Globus pallidus (tissue), 1 donor: ENCODE data around the gene ANKRD49.

Experiments
- DNase-seq: peaks from one replicate; pipeline ENCODE4 v3.0.0-alpha.2; 2015; ENCODE audit warnings: low spot score

ANKRD49 gene

GRCh38 chr11:94543695-94544645 is 50.2 kb downstream of the ANKRD49 start, which contains the start of gene FUT4:
TSS of gene FUT4 (plus strand) at chr11:94543921. CDS start at chr11:94544134, 213 bp downstream.
- DNase-seq, result peak; percentile 75

DNA sequence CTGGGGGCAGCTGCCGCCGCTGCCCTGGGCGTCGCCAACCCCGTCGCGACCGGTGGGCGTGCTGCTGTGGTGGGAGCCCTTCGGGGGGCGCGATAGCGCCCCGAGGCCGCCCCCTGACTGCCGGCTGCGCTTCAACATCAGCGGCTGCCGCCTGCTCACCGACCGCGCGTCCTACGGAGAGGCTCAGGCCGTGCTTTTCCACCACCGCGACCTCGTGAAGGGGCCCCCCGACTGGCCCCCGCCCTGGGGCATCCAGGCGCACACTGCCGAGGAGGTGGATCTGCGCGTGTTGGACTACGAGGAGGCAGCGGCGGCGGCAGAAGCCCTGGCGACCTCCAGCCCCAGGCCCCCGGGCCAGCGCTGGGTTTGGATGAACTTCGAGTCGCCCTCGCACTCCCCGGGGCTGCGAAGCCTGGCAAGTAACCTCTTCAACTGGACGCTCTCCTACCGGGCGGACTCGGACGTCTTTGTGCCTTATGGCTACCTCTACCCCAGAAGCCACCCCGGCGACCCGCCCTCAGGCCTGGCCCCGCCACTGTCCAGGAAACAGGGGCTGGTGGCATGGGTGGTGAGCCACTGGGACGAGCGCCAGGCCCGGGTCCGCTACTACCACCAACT is 51.0 kb downstream of the ANKRD49 start:
- no peak for DNase-seq

DNA sequence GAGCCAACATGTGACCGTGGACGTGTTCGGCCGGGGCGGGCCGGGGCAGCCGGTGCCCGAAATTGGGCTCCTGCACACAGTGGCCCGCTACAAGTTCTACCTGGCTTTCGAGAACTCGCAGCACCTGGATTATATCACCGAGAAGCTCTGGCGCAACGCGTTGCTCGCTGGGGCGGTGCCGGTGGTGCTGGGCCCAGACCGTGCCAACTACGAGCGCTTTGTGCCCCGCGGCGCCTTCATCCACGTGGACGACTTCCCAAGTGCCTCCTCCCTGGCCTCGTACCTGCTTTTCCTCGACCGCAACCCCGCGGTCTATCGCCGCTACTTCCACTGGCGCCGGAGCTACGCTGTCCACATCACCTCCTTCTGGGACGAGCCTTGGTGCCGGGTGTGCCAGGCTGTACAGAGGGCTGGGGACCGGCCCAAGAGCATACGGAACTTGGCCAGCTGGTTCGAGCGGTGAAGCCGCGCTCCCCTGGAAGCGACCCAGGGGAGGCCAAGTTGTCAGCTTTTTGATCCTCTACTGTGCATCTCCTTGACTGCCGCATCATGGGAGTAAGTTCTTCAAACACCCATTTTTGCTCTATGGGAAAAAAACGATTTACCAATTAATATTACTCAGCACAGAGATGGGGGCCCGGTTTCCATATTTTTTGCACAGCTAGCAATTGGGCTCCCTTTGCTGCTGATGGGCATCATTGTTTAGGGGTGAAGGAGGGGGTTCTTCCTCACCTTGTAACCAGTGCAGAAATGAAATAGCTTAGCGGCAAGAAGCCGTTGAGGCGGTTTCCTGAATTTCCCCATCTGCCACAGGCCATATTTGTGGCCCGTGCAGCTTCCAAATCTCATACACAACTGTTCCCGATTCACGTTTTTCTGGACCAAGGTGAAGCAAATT is 51.7 kb downstream of the ANKRD49 start:
- no peak for DNase-seq

GRCh38 chr11:94546162-94546470 is 52.3 kb downstream of the ANKRD49 start:
- DNase-seq, result no peak

DNA sequence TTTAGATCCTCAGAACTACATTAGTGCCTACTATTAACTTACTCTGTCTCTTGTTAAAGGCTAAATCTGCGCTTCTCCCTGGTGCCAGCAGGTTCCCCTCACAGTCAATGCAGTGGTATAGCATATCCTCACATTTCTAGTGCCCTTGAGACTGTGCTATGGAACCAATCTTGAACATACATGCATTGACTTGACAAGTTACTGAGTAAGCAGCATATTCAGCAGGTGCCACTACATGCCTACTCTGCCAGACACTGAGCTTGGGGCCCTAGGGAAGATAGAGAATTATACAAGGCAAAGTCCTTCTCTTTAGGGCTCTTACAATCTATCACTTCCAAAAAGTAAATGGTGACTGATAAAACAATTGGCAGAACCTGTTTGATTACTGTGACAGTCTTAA is 53.1 kb downstream of the ANKRD49 start:
- no peak for DNase-seq

- no peak for DNase-seq
These were observed 55.4 kb downstream of the ANKRD49 start for GRCh38 chr11:94549146-94549545.
